ENCODE results near the gene CORO1C. TPM values are rescaled to one million over a fixed set of nuclear protein-coding genes. Genes with fewer than 3 reads are reported as not detected.
A peak's percentile ranks its signal among the peaks of the same experiment; 100 is the strongest.

Gene CORO1C
- total RNA-seq, 1 donor from 2014 or later = 380 TPM

GRCh38 chr12:108646600-108647579 is 84.4 kb downstream of the CORO1C start:
- Mint-ChIP-seq H3K36me3 (ENCODE audit: low read depth, unreplicated experiment) (peaks cover 50% of the 10 kb centered on the region), H3K27ac (ENCODE audit: unreplicated experiment) (peak overlapping the region; percentile 57), H3K4me1 (ENCODE audit: unreplicated experiment) (peaks cover 35% of the 10 kb centered on the region), H3K27me3 (ENCODE audit: unreplicated experiment) (peaks cover 12% of the 10 kb centered on the region), H3K4me3 (ENCODE audit: unreplicated experiment) (peak overlapping the region; percentile 28), H3K9me3 (ENCODE audit: unreplicated experiment) (no peaks in the 10 kb centered on the region)
- TF ChIP-seq, protein P1, sequence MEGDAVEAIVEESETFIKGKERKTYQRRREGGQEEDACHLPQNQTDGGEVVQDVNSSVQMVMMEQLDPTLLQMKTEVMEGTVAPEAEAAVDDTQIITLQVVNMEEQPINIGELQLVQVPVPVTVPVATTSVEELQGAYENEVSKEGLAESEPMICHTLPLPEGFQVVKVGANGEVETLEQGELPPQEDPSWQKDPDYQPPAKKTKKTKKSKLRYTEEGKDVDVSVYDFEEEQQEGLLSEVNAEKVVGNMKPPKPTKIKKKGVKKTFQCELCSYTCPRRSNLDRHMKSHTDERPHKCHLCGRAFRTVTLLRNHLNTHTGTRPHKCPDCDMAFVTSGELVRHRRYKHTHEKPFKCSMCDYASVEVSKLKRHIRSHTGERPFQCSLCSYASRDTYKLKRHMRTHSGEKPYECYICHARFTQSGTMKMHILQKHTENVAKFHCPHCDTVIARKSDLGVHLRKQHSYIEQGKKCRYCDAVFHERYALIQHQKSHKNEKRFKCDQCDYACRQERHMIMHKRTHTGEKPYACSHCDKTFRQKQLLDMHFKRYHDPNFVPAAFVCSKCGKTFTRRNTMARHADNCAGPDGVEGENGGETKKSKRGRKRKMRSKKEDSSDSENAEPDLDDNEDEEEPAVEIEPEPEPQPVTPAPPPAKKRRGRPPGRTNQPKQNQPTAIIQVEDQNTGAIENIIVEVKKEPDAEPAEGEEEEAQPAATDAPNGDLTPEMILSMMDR (IDR thresholded peaks at IDR 0.05; ENCODE audit: unreplicated experiment) = no peak
- no peak for DNase-seq (ENCODE audit: low spot score)

- Mint-ChIP-seq H3K9me3 (ENCODE audit: unreplicated experiment) (no peaks in the 10 kb centered on the region), H3K36me3 (ENCODE audit: low read depth, unreplicated experiment) (peaks cover 46% of the 10 kb centered on the region), H3K27ac (ENCODE audit: unreplicated experiment) (peak overlapping the region; percentile 57), H3K4me3 (ENCODE audit: unreplicated experiment) (peak overlapping the region; percentile 74), H3K27me3 (ENCODE audit: unreplicated experiment) (peaks cover 12% of the 10 kb centered on the region), H3K4me1 (ENCODE audit: unreplicated experiment) (peaks cover 37% of the 10 kb centered on the region)
- TF ChIP-seq, protein P1 (IDR thresholded peaks at IDR 0.05; ENCODE audit: unreplicated experiment) = no peak
- no peak for DNase-seq (ENCODE audit: low spot score)
Measured at GRCh38 chr12:108645686-108646599, 85.4 kb downstream of the CORO1C start.

GRCh38 chr12:108644811-108645120 is 86.6 kb downstream of the CORO1C start:
- Mint-ChIP-seq H3K27ac (ENCODE audit: unreplicated experiment) (no peak overlapping the region), H3K36me3 (ENCODE audit: low read depth, unreplicated experiment) (peaks cover 53% of the 10 kb centered on the region), H3K4me3 (ENCODE audit: unreplicated experiment) (peak overlapping the region; percentile 56), H3K27me3 (ENCODE audit: unreplicated experiment) (peaks cover 13% of the 10 kb centered on the region), H3K9me3 (ENCODE audit: unreplicated experiment) (no peaks in the 10 kb centered on the region), H3K4me1 (ENCODE audit: unreplicated experiment) (peaks cover 43% of the 10 kb centered on the region)
- DNase-seq (ENCODE audit: low spot score) = no peak
- TF ChIP-seq, protein P1 (IDR thresholded peaks at IDR 0.05; ENCODE audit: unreplicated experiment) = no peak

DNA sequence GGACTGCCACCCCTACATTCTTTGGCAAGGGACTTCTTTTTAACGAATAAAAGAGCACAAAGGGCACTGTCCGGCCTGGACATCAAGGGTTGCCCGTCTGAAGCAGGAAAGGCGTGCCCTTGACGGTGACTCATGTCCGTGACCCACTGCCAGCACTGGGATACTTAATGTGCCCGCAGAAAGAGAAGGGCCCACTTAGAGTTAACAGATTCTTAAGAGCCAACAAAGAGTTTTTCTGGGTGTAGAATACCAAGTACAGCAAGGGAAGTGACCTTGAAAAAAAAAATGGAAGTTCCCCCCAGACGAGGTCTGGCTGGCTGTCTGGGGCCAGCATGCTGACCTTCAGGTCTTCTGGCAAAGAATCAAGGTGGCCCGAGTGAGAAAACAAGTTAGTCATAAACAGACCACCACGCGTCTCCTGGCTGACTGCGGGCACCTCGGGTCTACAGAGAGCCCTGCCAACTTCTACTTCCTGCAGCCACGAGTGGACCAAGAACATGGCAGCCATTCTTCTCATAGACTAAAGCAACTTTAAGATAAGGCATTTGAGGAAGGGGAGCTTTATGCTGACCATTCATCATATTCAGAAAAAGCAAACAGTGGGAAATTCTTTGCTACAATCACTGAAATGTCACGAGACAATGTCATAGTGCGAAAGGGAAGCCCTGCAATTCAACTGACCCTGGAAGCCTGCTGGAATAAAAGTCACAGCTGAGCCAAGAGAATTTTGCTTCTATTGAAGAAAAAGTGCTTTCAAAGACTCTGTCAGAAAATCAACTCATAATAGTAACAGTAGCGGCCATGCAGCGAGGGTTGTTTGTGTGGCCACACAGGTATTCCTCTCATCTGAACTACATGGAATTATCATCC is 87.1 kb downstream of the CORO1C start:
- H3K27ac Mint-ChIP-seq (ENCODE audit: unreplicated experiment) = no peak overlapping the region
- peaks cover 49% of the 10 kb centered on the region for H3K4me1 Mint-ChIP-seq (ENCODE audit: unreplicated experiment)

More for the DNA sequence above, 87.1 kb downstream of the CORO1C start:
- Mint-ChIP-seq H3K4me3 (ENCODE audit: unreplicated experiment) (peak overlapping the region; percentile 56), H3K36me3 (ENCODE audit: low read depth, unreplicated experiment) (peaks cover 51% of the 10 kb centered on the region), H3K9me3 (ENCODE audit: unreplicated experiment) (no peaks in the 10 kb centered on the region), H3K27me3 (ENCODE audit: unreplicated experiment) (peaks cover 13% of the 10 kb centered on the region)
- TF ChIP-seq, protein P1 (IDR thresholded peaks at IDR 0.05; ENCODE audit: unreplicated experiment) = no peak
- DNase-seq (ENCODE audit: low spot score) = no peak
